RWPE2 (cell line): ENCODE results near the gene NRXN2.
A peak's percentile ranks its signal among the peaks of the same experiment; 100 is the strongest.

Experiments used
- ATAC-seq: fragments of 200-7000 bp; cut with Tn5 transposase; 3 replicates; pipeline ENCODE4 v1.9.1; 2021; ENCODE audit warnings: low read depth
- DNase-seq: peaks from one replicate; pipeline ENCODE4 v3.0.0-alpha.2; 2020; ENCODE audit warnings: low spot score
- H3K27ac ChIP-seq: fragments of 450-650 bp; 2 replicates; pipeline ENCODE4 v1.5.1; 2017; ENCODE audit warnings: mild to moderate bottlenecking; ENCODE audit not compliant: poor library complexity, severe bottlenecking
- H3K27me3 ChIP-seq: fragments of 250-450 bp; sonication (Bioruptor Pico); 2 replicates; pipeline ENCODE4 v1.5.1; 2021; ENCODE audit warnings: mild to moderate bottlenecking, moderate library complexity; ENCODE audit not compliant: insufficient read depth, poor library complexity, severe bottlenecking
- H3K36me3 ChIP-seq: fragments of 250-450 bp; sonication (Bioruptor Pico); 2 replicates; pipeline ENCODE4 v1.5.1; 2020; ENCODE audit warnings: low read depth, mild to moderate bottlenecking, moderate library complexity
- H3K4me1 ChIP-seq: fragments of 250-450 bp; sonication (Bioruptor Pico); 2 replicates; pipeline ENCODE4 v1.5.1; 2021; ENCODE audit warnings: mild to moderate bottlenecking, moderate library complexity; ENCODE audit not compliant: insufficient read depth, poor library complexity, severe bottlenecking
- H3K4me3 ChIP-seq: fragments of 250-450 bp; sonication (Bioruptor Pico); 2 replicates; pipeline ENCODE4 v1.5.1; 2021; ENCODE audit warnings: mild to moderate bottlenecking, moderate library complexity; ENCODE audit not compliant: severe bottlenecking
- H3K9me3 ChIP-seq: fragments of 250-450 bp; sonication (Bioruptor Pico); 2 replicates; pipeline ENCODE4 v1.5.1; 2021; ENCODE audit warnings: mild to moderate bottlenecking, moderate library complexity; ENCODE audit not compliant: severe bottlenecking
- CTCF ChIP-seq: fragments of 450-650 bp; IDR thresholded peaks from one replicate; pipeline ENCODE4 v1.5.1; 2017; ENCODE audit warnings: mild to moderate bottlenecking, moderate library complexity; ENCODE audit not compliant: poor library complexity, severe bottlenecking

Gene NRXN2

DNA sequence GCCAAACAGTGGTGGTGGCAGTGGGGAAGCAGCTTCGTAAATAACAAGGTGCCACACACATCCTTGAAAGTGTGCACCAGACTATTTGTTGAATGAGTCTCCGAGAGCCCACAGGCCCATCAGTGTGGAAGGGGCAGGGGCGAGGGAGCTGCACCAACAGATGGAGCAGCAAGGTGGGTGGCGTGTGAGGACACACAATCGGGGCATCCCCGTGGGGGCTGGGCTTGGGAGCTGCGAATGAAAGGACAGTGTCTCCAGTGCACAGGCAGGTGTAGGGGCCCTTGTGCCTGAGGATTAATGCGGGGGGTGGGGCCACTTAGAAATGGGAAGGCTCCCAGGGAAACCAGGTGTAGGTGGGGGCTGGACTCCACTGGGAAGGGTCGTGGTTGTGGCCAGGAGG is 2.8 kb downstream of the NRXN2 start:
- H3K4me1 ChIP-seq, result no peaks in the 10 kb centered on the region

DNA sequence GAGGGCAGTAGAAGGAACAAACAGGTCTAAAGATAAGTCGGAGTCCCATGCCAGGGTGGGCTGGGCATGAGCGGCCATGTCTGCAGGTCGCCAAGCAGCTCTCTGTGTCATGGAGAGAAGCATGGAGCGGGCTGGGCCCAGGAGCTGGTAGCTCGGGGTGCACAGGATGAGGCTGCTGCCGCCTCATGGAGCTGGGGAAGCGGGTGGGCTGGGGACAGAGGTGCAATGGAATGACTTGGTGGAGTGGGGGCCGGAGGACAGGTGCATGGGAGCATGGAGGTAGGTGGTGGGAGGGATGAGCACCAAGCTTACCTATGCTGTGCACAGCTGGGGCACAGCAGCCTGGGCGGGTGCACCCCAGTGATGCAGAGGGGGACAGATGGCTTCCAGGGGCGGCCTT is 3.6 kb downstream of the NRXN2 start:
- no peak for DNase-seq
- Histone ChIP-seq H3K27ac (no peak overlapping the region), H3K4me1 (no peaks in the 10 kb centered on the region), H3K4me3 (no peak overlapping the region), H3K36me3 (no peaks in the 10 kb centered on the region), H3K27me3 (peaks cover 64% of the 10 kb centered on the region), H3K9me3 (no peaks in the 10 kb centered on the region)
- no peak for ATAC-seq
- no peak for TF ChIP-seq CTCF

More for the DNA sequence above, 2.8 kb downstream of the NRXN2 start:
- no peaks in the 10 kb centered on the region for H3K9me3 ChIP-seq
- TF ChIP-seq CTCF, result no peak
- H3K27ac ChIP-seq, result no peak overlapping the region
- H3K36me3 ChIP-seq, result no peaks in the 10 kb centered on the region
- peaks cover 56% of the 10 kb centered on the region for H3K27me3 ChIP-seq
- ATAC-seq, result no peak
- peak; percentile 60 for DNase-seq
- no peak overlapping the region for H3K4me3 ChIP-seq

- peaks cover 70% of the 10 kb centered on the region for H3K27me3 ChIP-seq
Measured at GRCh38 chr11:64718780-64719124, 4.2 kb downstream of the NRXN2 start.

GRCh38 chr11:64718084-64718779 is 4.8 kb downstream of the NRXN2 start:
- peaks cover 71% of the 10 kb centered on the region for H3K27me3 ChIP-seq
- H3K4me1 ChIP-seq, result no peaks in the 10 kb centered on the region
- no peak overlapping the region for H3K27ac ChIP-seq
- H3K4me3 ChIP-seq, result no peak overlapping the region
- ATAC-seq (no peak), DNase-seq (no peak)
- no peaks in the 10 kb centered on the region for H3K36me3 ChIP-seq
- no peaks in the 10 kb centered on the region for H3K9me3 ChIP-seq
- TF ChIP-seq CTCF, result no peak

More at GRCh38 chr11:64718780-64719124, 4.2 kb downstream of the NRXN2 start:
- H3K36me3 ChIP-seq, result no peaks in the 10 kb centered on the region
- H3K4me1 ChIP-seq, result no peaks in the 10 kb centered on the region
- no peak for ATAC-seq
- H3K27ac ChIP-seq, result no peak overlapping the region
- TF ChIP-seq CTCF, result no peak
- H3K4me3 ChIP-seq, result no peak overlapping the region
- H3K9me3 ChIP-seq, result no peaks in the 10 kb centered on the region
- no peak for DNase-seq

GRCh38 chr11:64717268-64717578 is 5.8 kb downstream of the NRXN2 start:
- Histone ChIP-seq H3K4me1 (no peaks in the 10 kb centered on the region), H3K27ac (no peak overlapping the region), H3K4me3 (no peak overlapping the region), H3K36me3 (no peaks in the 10 kb centered on the region), H3K9me3 (no peaks in the 10 kb centered on the region), H3K27me3 (peaks cover 75% of the 10 kb centered on the region)
- DNase-seq, result no peak
- ATAC-seq, result no peak
- TF ChIP-seq CTCF, result no peak
